Measurements from ENCODE around the gene CHAT. TPM values are rescaled to one million over a fixed set of nuclear protein-coding genes. Genes with fewer than 3 reads are reported as not detected.

Gene CHAT
- total RNA-seq, 2 experiments from 2014 or later: not detected

DNA sequence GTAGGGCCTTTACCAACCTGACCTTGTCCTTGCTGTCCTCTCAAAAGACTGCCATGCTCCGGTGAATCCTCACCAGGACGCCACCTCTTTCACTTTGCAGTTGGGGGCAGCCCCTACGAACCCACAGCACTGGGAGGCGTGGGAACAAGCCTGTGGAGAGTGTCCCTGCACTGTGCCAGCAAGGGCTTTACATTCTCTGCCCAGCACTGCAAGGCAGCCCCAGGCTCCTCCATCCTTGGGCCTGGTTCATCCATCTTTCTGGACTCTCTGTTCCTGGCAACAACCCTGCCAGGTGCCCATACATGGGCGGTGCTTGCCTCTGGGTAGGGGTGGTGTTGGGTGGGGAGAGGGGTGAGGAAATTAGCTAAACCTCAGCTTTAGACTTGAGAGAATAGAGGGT is 1.4 kb downstream of the CHAT start:
- Mint-ChIP-seq H3K36me3 (ENCODE audit: low read depth) (no peaks in the 10 kb centered on the region), H3K27me3 (peaks cover 87% of the 10 kb centered on the region), H3K4me3 (no peak overlapping the region), H3K4me1 (ENCODE audit: low read depth) (peaks cover 8% of the 10 kb centered on the region), H3K27ac (no peak overlapping the region), H3K9me3 (no peaks in the 10 kb centered on the region)
- peaks cover 5% of the 10 kb centered on the region for H3K4me1 ChIP-seq (ENCODE audit: insufficient read depth, low read length)
- intact Hi-C loops (cut with DNase I, micrococcal nuclease): no loop called here
- ChIA-PET POLR2A (no interaction called here), CTCF (no interaction called here)
- no peak overlapping the region for H3K27ac ChIP-seq (ENCODE audit: low read depth in 1 of 2, low read length in 2 of 2)
- no peaks in the 10 kb centered on the region for H3K36me3 ChIP-seq (ENCODE audit: insufficient read depth, low read length)
- ATAC-seq (ENCODE audit: poor library complexity) (no peak), DNase-seq (no peak)
- peaks cover 52 to 84% of the 10 kb centered on the region in 2 experiments for H3K27me3 ChIP-seq (ENCODE audit: control insufficient read depth in 1 of 2, insufficient read depth in 2 of 2, low read length in 2 of 2)
- no peak overlapping the region for H3K4me3 ChIP-seq (ENCODE audit: low read length)
- H3K9me3 ChIP-seq (ENCODE audit: control insufficient read depth in 1 of 2, insufficient read depth in 1 of 2, low read length in 2 of 2): peaks cover 0 to 47% of the 10 kb centered on the region in 2 experiments
- TF ChIP-seq CTCF (IDR thresholded peaks at IDR 0.05): no peak

- TF ChIP-seq CTCF (IDR thresholded peaks at IDR 0.05): no peak
- H3K36me3 Mint-ChIP-seq (ENCODE audit: low read depth): no peaks in the 10 kb centered on the region
- no peak overlapping the region for H3K4me3 Mint-ChIP-seq
- intact Hi-C loops (cut with DNase I, micrococcal nuclease): no loop called here
- Histone ChIP-seq H3K4me3 (ENCODE audit: low read length) (no peak overlapping the region), H3K27ac (ENCODE audit: low read depth in 1 of 2, low read length in 2 of 2) (no peak overlapping the region), H3K36me3 (ENCODE audit: insufficient read depth, low read length) (no peaks in the 10 kb centered on the region), H3K9me3 (ENCODE audit: control insufficient read depth in 1 of 2, insufficient read depth in 1 of 2, low read length in 2 of 2) (peaks cover 0 to 46% of the 10 kb centered on the region in 2 experiments), H3K4me1 (ENCODE audit: insufficient read depth, low read length) (peaks cover 5% of the 10 kb centered on the region), H3K27me3 (ENCODE audit: control insufficient read depth in 1 of 2, insufficient read depth in 2 of 2, low read length in 2 of 2) (peaks cover 52 to 83% of the 10 kb centered on the region in 2 experiments)
- no peak overlapping the region for H3K27ac Mint-ChIP-seq
- H3K9me3 Mint-ChIP-seq: no peaks in the 10 kb centered on the region
- ChIA-PET POLR2A (no interaction called here), CTCF (no interaction called here)
- ATAC-seq (ENCODE audit: poor library complexity) (no peak), DNase-seq (no peak)
- H3K4me1 Mint-ChIP-seq (ENCODE audit: low read depth): peaks cover 8% of the 10 kb centered on the region
- H3K27me3 Mint-ChIP-seq: peaks cover 89% of the 10 kb centered on the region
These were observed 1.9 kb downstream of the CHAT start for GRCh38 chr10:49615721-49616120.

GRCh38 chr10:49616421-49617101 is 2.7 kb downstream of the CHAT start:
- H3K36me3 Mint-ChIP-seq (ENCODE audit: low read depth): no peaks in the 10 kb centered on the region
- intact Hi-C loops (cut with DNase I, micrococcal nuclease): no loop called here
- no peak overlapping the region for H3K27ac Mint-ChIP-seq
- Histone ChIP-seq H3K4me1 (ENCODE audit: insufficient read depth, low read length) (peaks cover 5% of the 10 kb centered on the region), H3K27me3 (ENCODE audit: control insufficient read depth in 1 of 2, insufficient read depth in 2 of 2, low read length in 2 of 2) (peaks cover 47 to 75% of the 10 kb centered on the region in 2 experiments), H3K36me3 (ENCODE audit: insufficient read depth, low read length) (no peaks in the 10 kb centered on the region), H3K27ac (ENCODE audit: low read depth in 1 of 2, low read length in 2 of 2) (no peak overlapping the region), H3K9me3 (ENCODE audit: control insufficient read depth in 1 of 2, insufficient read depth in 1 of 2, low read length in 2 of 2) (peaks cover 0 to 38% of the 10 kb centered on the region in 2 experiments), H3K4me3 (ENCODE audit: low read length) (no peak overlapping the region)
- H3K4me1 Mint-ChIP-seq (ENCODE audit: low read depth): peaks cover 8% of the 10 kb centered on the region
- DNase-seq: no peak
- no peaks in the 10 kb centered on the region for H3K9me3 Mint-ChIP-seq
- ChIA-PET CTCF (no interaction called here), POLR2A (no interaction called here)
- H3K27me3 Mint-ChIP-seq: peaks cover 82% of the 10 kb centered on the region
- H3K4me3 Mint-ChIP-seq: no peak overlapping the region
- TF ChIP-seq CTCF (IDR thresholded peaks at IDR 0.05): no peak
- ATAC-seq (ENCODE audit: poor library complexity): no peak

Data from CD4-positive, alpha-beta T cell (primary cell).